Testis (tissue), 3 donors: ENCODE measurements around the gene PUM1. TPM values are rescaled to one million over a fixed set of nuclear protein-coding genes. Genes with fewer than 3 reads are reported as not detected.

ENCODE experiments used
- DNase-seq: peaks from one replicate; pipeline ENCODE4 v3.0.0-alpha.2; 2019
- H3K27ac ChIP-seq, 2 donors: fragments of 200-600 bp; sonication (generic); one replicate each; pipeline ENCODE4 v1.5.1; 2019
- H3K27me3 ChIP-seq: fragments of 200-600 bp; sonication (generic); one replicate; pipeline ENCODE4 v1.5.1; 2019
- H3K36me3 ChIP-seq: fragments of 200-600 bp; sonication (generic); one replicate; pipeline ENCODE4 v1.5.1; 2017; ENCODE audit warnings: low read depth; ENCODE audit errors: missing control alignments
- H3K4me1 ChIP-seq: fragments of 200-600 bp; sonication (generic); one replicate; pipeline ENCODE4 v1.5.1; 2019
- H3K4me3 ChIP-seq, 2 donors: fragments of 200-600 bp; sonication (generic); one replicate each; pipeline ENCODE4 v1.5.1; 2017 to 2019
- H3K9me3 ChIP-seq: fragments of 200-600 bp; sonication (generic); one replicate; pipeline ENCODE4 v1.5.1; 2017
- POLR2A ChIP-seq: fragments of 450-650 bp; IDR thresholded peaks from one replicate; pipeline ENCODE4 v1.6.1; 2017; ENCODE audit warnings: antibody characterized with exemption, mild to moderate bottlenecking, moderate library complexity
- WGBS, 2 donors: methylation state at CpG; one replicate each; pipeline ENCODE4 v1.1.5; 2018; 5-methylcytosine and 5-hydroxymethylcytosine counted together
- intact Hi-C: fragments of 100-400 bp; cut with DNase I; formaldehyde crosslinking; loops from one replicate; pipeline ENCODE4 v1.15.1; 2023; ENCODE audit warnings: low total_unique reads
- polyA plus RNA-seq: library from polyadenylated mRNA; stranded (reverse); fragments of 350-450 nt; fragmentation: Illumina TruSeq; extraction: RNeasy Lipid Tissue Mini Kit (QIAGEN cat#74804); gene quantifications from one replicate; pipeline ENCODE4 v1.2.3, GENCODE V29; 2014; ENCODE audit warnings: low read depth, low replicate concordance; ENCODE audit not compliant: insufficient read depth
- total RNA-seq, 2 donors: library from RNA; depleted of rRNA; stranded (reverse); fragments of >200 nt; gene quantifications; one replicate each; pipeline ENCODE4 v1.2.3, GENCODE V29; 2016
- TF ChIP-seq, protein P1 (sequence below), 3 experiments: fragments of 450-650 bp in 2 of 3; fragments of 200-600 bp in 1 of 3; sonication (generic) in 1 of 3; IDR thresholded peaks; one replicate each; pipeline ENCODE4 v1.5.1; 2016 to 2019; ENCODE audit warnings: antibody characterized with exemption in 3 of 3, mild to moderate bottlenecking in 2 of 3, moderate library complexity in 1 of 3

Gene PUM1
- total and polyA plus RNA-seq, 3 donors from 2014 or later = 41.3 to 89.0 (median 70.5) TPM

DNA sequence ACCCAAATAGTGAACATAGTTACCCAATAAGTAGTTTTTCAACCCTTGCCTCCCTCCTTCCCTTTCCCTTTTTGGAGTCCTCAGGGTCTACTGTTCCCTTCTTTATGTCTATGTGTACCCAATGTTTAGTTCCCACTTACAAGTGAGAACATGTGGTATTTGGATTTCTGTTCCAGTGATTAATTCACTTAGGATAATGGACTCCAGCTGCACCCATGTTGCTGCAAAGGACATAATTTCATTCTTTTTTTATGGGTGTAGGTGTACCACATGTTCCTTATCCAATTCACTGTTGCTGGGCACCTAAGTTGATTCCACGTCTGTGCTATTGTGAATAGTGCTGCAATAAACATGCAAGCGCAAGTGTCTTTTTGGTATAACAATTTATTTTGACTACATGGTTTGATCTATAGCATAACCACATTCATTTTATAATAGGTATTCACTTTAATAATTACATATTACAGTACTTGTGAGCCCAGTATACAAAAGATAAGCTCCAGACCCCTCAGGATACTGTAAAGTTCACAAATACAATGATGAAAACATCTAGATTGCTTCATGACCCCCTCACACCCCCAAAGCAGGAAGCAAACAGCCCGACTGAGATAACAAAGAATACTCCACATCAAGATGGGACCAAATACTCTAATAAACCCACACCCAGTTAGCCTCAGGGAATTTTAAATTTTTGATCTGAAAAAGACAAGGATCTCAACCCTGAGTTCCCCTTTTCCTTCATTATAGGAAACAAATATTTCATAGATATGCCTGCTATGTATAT, 45.3 kb downstream of the PUM1 start:
- 66 to 68% methylated on average over 3 of the region's 3 CpGs for WGBS, 2 donors
- Histone ChIP-seq H3K36me3 (no peaks in the 10 kb centered on the region), H3K4me1 (no peaks in the 10 kb centered on the region), H3K9me3 (no peaks in the 10 kb centered on the region), H3K4me3 (no peak overlapping the region), H3K27me3 (no peaks in the 10 kb centered on the region), H3K27ac (no peak overlapping the region)
- no peak for DNase-seq
- TF ChIP-seq, protein P1, sequence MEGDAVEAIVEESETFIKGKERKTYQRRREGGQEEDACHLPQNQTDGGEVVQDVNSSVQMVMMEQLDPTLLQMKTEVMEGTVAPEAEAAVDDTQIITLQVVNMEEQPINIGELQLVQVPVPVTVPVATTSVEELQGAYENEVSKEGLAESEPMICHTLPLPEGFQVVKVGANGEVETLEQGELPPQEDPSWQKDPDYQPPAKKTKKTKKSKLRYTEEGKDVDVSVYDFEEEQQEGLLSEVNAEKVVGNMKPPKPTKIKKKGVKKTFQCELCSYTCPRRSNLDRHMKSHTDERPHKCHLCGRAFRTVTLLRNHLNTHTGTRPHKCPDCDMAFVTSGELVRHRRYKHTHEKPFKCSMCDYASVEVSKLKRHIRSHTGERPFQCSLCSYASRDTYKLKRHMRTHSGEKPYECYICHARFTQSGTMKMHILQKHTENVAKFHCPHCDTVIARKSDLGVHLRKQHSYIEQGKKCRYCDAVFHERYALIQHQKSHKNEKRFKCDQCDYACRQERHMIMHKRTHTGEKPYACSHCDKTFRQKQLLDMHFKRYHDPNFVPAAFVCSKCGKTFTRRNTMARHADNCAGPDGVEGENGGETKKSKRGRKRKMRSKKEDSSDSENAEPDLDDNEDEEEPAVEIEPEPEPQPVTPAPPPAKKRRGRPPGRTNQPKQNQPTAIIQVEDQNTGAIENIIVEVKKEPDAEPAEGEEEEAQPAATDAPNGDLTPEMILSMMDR (IDR thresholded peaks at IDR 0.05) = no peak
- TF ChIP-seq POLR2A = no peak
- intact Hi-C loops = no loop called here

DNA sequence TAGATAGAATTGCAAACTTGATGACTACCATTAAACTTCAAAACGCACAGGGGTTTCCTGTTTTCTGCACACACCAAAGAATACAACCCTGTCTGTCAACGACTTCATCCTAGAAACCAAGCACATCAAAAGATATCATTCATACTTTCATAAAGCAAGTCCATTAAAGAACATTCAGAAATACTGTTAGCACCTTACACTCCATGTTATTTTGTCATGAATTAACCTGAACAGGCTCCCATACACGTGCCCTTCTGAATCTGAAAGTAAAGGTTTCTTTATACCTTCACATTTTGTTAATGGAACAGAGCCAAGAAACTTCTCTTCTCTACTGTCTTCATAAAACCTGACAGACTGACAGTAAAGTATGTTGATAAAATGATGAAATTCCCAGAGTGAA, 46.1 kb downstream of the PUM1 start:
- no peaks in the 10 kb centered on the region for H3K9me3 ChIP-seq
- intact Hi-C loops = no loop called here
- H3K4me1 ChIP-seq = no peaks in the 10 kb centered on the region
- no peak for DNase-seq
- no peaks in the 10 kb centered on the region for H3K27me3 ChIP-seq
- H3K27ac ChIP-seq = no peak overlapping the region
- no peak overlapping the region for H3K4me3 ChIP-seq
- TF ChIP-seq, protein P1 (IDR thresholded peaks at IDR 0.05) = no peak
- TF ChIP-seq POLR2A = no peak
- WGBS, 2 donors = 64 to 87% methylated on average over 3 of the region's 3 CpGs
- no peaks in the 10 kb centered on the region for H3K36me3 ChIP-seq

DNA sequence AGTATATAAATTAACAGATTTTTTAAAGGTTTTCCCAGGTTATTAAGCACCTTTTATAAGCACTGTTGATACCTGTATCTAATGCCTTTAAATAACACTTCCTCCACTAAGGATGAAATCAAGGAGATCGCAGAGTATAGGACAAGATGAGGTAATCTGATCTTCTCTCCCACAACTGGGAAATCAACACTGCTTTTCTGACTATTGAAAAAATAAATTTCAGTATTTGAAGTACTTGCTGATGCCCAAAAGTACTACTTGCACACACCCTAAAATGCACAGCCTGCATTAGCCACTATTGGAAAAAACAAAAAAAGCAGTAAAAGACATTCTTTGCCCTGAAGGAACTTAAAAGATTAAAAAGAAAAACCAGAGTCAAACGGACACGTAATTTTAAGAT, 48.6 kb downstream of the PUM1 start:
- H3K4me3 ChIP-seq = no peak overlapping the region
- H3K27me3 ChIP-seq = no peaks in the 10 kb centered on the region
- intact Hi-C loops = no loop called here
- no peaks in the 10 kb centered on the region for H3K36me3 ChIP-seq
- no peak for TF ChIP-seq POLR2A
- TF ChIP-seq, protein P1 (IDR thresholded peaks at IDR 0.05) = no peak
- DNase-seq = no peak
- no peaks in the 10 kb centered on the region for H3K9me3 ChIP-seq
- H3K4me1 ChIP-seq = peaks cover 1% of the 10 kb centered on the region
- H3K27ac ChIP-seq = no peak overlapping the region
- 53 to 58% methylated on average over 3 of the region's 3 CpGs for WGBS, 2 donors

DNA sequence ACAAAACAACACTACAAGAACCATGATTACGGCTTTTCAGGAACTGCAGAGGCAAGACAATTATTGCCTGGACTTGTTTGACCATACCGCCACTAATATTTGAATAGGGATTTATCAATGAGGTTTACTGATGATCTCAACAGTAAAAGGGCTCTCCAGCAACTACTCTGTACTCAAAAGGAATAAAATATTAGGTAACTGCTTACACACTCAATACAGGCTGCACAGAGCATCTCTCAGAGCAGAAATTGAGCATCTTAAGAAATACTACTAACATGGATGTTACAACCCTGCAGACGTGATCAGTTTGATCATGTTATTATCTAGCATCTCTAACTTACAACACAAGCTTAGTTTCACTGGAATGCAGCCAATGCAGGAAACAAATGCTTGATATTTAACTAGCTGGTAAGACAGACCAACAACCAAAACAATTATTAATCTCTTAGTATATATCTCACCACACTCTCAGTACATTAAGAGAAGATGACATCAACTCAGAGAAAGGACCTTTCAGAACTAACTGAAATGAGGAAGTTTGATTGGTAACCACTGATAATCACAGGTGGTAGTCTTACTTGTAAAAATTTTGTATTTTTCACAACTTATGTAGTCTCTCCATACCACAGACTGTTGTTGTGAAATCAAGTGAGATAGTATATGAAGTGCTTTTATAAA, 52.2 kb downstream of the PUM1 start:
- no peaks in the 10 kb centered on the region for H3K9me3 ChIP-seq
- H3K36me3 ChIP-seq = no peaks in the 10 kb centered on the region
- H3K4me3 ChIP-seq = no peak overlapping the region
- TF ChIP-seq, protein P1 (IDR thresholded peaks at IDR 0.05) = no peak
- no peak for TF ChIP-seq POLR2A
- 79 to 83% methylated on average over 3 of the region's 3 CpGs for WGBS, 2 donors
- no peak overlapping the region for H3K27ac ChIP-seq
- peaks cover 3% of the 10 kb centered on the region for H3K4me1 ChIP-seq
- H3K27me3 ChIP-seq = no peaks in the 10 kb centered on the region
- intact Hi-C loops = no loop called here
- DNase-seq = no peak
